HL-60 (cell line): ENCODE data around the gene CHTF18.

Source experiments
- DNase-seq, 2 experiments: peaks; one replicate each; pipeline ENCODE4 v3.0.0-alpha.2; 2010 to 2020; ENCODE audit warnings: low read depth in 1 of 2, low spot score in 1 of 2
- H3K27ac ChIP-seq: fragments of 250-450 bp; sonication (Bioruptor Pico); replicated peaks from 2 replicates; pipeline ENCODE4 v1.5.1; 2020; ENCODE audit warnings: mild to moderate bottlenecking, moderate library complexity
- H3K27me3 ChIP-seq: fragments of 250-450 bp; sonication (Bioruptor Pico); 2 replicates; pipeline ENCODE4 v1.5.1; 2021; ENCODE audit warnings: mild to moderate bottlenecking, moderate library complexity; ENCODE audit not compliant: insufficient read depth, poor library complexity, severe bottlenecking
- H3K4me3 ChIP-seq: replicated peaks from 2 replicates; pipeline ENCODE4 v1.5.1; 2011; ENCODE audit warnings: mild to moderate bottlenecking, control low read depth, low read length; ENCODE audit not compliant: insufficient read depth
- GABPA ChIP-seq: IDR thresholded peaks from 2 replicates; pipeline ENCODE4 v1.6.1; 2012; ENCODE audit warnings: low read depth
- POLR2AphosphoS5 ChIP-seq: IDR thresholded peaks from 2 replicates; pipeline ENCODE4 v1.6.1; 2012; ENCODE audit warnings: low read depth
- REST ChIP-seq: IDR thresholded peaks from 2 replicates; pipeline ENCODE4 v1.6.1; 2012; ENCODE audit warnings: low read depth; ENCODE audit not compliant: insufficient replicate concordance
- SPI1 ChIP-seq: IDR thresholded peaks from 2 replicates; pipeline ENCODE4 v1.6.1; 2012; ENCODE audit warnings: low read depth, mild to moderate bottlenecking, borderline replicate concordance
- TF ChIP-seq, protein P1 (sequence below): IDR thresholded peaks from one replicate; pipeline ENCODE4 v1.5.1; 2011; ENCODE audit warnings: low read length, control low read depth, inconsistent platforms; ENCODE audit not compliant: insufficient read depth

The CHTF18 gene

GRCh38 chr16:797120-797420 lies 8.7 kb downstream of the CHTF18 start:
- H3K4me3 ChIP-seq, result no peak overlapping the region
- H3K27ac ChIP-seq, result no peak overlapping the region
- no peak for DNase-seq
- TF ChIP-seq, protein P1, sequence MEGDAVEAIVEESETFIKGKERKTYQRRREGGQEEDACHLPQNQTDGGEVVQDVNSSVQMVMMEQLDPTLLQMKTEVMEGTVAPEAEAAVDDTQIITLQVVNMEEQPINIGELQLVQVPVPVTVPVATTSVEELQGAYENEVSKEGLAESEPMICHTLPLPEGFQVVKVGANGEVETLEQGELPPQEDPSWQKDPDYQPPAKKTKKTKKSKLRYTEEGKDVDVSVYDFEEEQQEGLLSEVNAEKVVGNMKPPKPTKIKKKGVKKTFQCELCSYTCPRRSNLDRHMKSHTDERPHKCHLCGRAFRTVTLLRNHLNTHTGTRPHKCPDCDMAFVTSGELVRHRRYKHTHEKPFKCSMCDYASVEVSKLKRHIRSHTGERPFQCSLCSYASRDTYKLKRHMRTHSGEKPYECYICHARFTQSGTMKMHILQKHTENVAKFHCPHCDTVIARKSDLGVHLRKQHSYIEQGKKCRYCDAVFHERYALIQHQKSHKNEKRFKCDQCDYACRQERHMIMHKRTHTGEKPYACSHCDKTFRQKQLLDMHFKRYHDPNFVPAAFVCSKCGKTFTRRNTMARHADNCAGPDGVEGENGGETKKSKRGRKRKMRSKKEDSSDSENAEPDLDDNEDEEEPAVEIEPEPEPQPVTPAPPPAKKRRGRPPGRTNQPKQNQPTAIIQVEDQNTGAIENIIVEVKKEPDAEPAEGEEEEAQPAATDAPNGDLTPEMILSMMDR, result no peak
- TF ChIP-seq GABPA, result no peak
- no peak for TF ChIP-seq POLR2AphosphoS5
- TF ChIP-seq SPI1, result no peak
- TF ChIP-seq REST, result no peak
- H3K27me3 ChIP-seq, result peaks cover 23% of the 10 kb centered on the region

DNA sequence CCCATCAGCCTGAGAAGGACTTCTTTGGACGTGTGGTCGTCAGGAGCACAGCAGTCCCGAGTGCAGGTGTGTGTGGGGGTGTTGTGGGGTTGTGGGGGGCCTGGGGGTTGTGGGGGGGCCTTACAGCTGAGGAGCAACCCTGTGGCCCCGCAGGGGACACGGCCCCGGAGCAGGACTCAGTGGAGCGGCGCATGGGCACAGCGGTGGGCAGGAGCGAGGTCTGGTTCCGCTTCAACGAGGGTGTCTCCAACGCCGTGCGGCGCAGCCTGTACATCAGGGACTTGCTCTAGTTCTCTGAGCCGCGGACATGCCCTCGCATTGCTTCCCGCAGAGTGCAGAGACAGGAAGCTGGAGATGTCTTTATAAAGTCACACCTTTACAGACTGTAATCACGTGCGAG lies 9.3 kb downstream of the CHTF18 start:
- TF ChIP-seq, protein P1, result no peak
- TF ChIP-seq POLR2AphosphoS5 (no peak), REST (no peak), GABPA (no peak), SPI1 (no peak)
- no peak overlapping the region for H3K27ac ChIP-seq
- no peak overlapping the region for H3K4me3 ChIP-seq
- H3K27me3 ChIP-seq, result peaks cover 28% of the 10 kb centered on the region
- no peak for DNase-seq

DNA sequence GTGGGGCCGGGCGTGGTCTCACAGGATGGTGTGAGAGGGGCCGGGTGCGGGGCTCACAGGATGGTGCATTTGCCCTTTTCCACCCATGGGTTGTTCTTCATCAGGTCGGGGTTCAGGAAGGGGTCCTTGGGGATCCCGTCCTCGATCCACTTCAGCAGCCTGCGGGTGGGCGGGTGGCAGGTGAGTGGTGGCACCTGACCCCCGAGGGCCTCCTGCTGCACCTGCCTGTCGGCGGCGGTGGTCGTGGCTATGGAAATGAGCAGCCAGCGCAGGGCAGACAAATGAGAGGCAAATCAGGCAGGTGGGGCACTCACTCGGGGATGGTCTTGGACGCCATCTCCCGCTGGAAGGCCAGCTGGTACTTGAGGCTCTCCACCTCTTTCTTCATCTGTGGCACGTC lies 10.2 kb downstream of the CHTF18 start:
- DNase-seq, result no peak
- H3K27me3 ChIP-seq, result peaks cover 29% of the 10 kb centered on the region

More for the DNA sequence above, 10.2 kb downstream of the CHTF18 start:
- TF ChIP-seq, protein P1, result no peak
- TF ChIP-seq GABPA (no peak), POLR2AphosphoS5 (no peak), REST (no peak), SPI1 (no peak)
- no peak overlapping the region for H3K4me3 ChIP-seq
- no peak overlapping the region for H3K27ac ChIP-seq
